Measurements from ENCODE around the gene SEC31A. TPM values are rescaled to one million over a fixed set of nuclear protein-coding genes. Genes with fewer than 3 reads are reported as not detected.

SEC31A gene
- total and polyA plus RNA-seq, 2 of the 4 experiments (the other 2 are of a cell fraction) = 278 to 366 TPM

DNA sequence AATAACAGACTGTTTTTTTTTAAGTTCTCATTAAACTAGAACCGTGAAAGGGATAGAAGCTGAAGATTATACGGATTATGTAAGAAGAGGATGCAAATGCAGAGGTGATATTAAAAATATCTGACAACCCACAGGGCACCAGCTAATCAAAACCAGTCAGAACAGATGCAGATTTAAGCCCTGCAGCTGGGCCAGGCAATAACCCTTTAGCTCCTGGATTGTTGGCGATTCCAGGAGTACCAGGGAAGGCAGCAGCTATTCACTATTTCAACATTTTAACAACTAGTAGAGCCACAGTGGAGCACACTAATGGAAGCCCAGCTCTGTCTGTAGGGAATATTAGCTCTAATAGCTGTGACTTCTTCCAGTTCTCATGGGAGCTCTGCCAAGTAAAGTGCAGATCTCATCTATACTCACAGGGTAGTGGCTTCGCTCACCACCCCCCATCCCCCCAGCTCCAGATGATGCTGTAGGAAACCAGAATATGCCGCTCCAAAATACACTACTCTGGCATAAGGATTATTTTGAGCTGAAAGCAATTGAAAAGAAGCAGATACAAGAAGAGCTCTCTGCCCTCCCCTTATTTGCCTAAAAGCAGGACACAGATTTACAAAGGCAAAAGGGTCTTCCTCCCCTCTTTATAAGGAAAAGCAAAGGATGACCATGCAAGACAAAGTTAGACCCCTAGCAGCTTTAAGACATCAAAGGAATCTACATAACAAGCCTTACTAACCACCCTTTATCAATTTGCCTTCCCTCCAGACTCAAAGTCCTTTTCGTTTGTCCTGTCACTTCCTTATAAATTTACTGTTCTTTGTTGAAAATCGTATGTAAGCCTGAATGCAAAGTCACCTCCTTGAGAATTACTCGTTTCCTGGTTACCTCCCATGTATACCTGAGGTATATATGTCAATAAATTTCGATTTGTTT lies 106.0 kb downstream of the SEC31A start:
- H3K23ac ChIP-seq (ENCODE audit: low read depth, low read length) = no peak overlapping the region
- no peak overlapping the region for H2BK120ac ChIP-seq (ENCODE audit: low read depth, low read length)
- H3K9me1 ChIP-seq (ENCODE audit: insufficient read depth, low read length) = peaks cover 8% of the 10 kb centered on the region
- in situ Hi-C loops (cut with MboI; ENCODE audit: low sequenced_read_pairs) (no loop called here), dilution Hi-C loops (cut with HindIII; ENCODE audit: low sequenced_read_pairs, unreplicated experiment) (no loop called here), intact Hi-C loops (cut with micrococcal nuclease) (no loop called here)
- 0 out of 3 replicates have a peak overlapping the region, but pooled peaks have one; percentile 16 for H2BK15ac ChIP-seq (ENCODE audit: low read depth, low read length)
- no peak overlapping the region for H2AK9ac ChIP-seq (replicated peaks; ENCODE audit: low read depth, low read length, poor library complexity)
- peak overlapping the region; percentile 62; the same call in 1 of the 2 replicates for H3K4me2 ChIP-seq (ENCODE audit: low read depth, low read length)
- H3K79me1 ChIP-seq (ENCODE audit: low read depth in 1 of 2, low read length in 2 of 2) = peaks cover 38 to 41% of the 10 kb centered on the region in 2 experiments
- no peak overlapping the region for H2BK20ac ChIP-seq (ENCODE audit: low read depth, low read length)
- H4K20me1 ChIP-seq (ENCODE audit: insufficient read depth, low read length) = peaks cover 12% of the 10 kb centered on the region
- ChIA-PET POLR2A (ENCODE audit: unreplicated experiment) (no interaction called here), CTCF (interaction anchor here (0.6 to 1.4 kb wide), 3 partner anchors 14 to 1390 kb away, joined by 3 to 4 read pairs (median 4); partner anchors contain the start of gene SCD5)
- H3K14ac ChIP-seq (replicated peaks; ENCODE audit: low read depth, low read length) = no peak overlapping the region; the same call in 1 of the 2 replicates
- H3K4me1 ChIP-seq (ENCODE audit: control insufficient read depth, insufficient read depth, low read length) = peaks cover 13% of the 10 kb centered on the region
- H3K9ac ChIP-seq (ENCODE audit: low read depth, low read length) = no peak overlapping the region
- no peak overlapping the region for H2AK5ac ChIP-seq (ENCODE audit: low read depth, low read length)
- no peak overlapping the region for H2AFZ ChIP-seq (replicated peaks; ENCODE audit: low read length, poor library complexity)
- no peak overlapping the region for H4K5ac ChIP-seq (ENCODE audit: low read depth, low read length)
- no peak overlapping the region for H3K27ac ChIP-seq (ENCODE audit: insufficient read depth, low read length)
- WGBS, 2 experiments (ENCODE audit: extremely low coverage in 2 of 2, insufficient read length in 1 of 2) = no CpG with 5 or more reads among the region's 9 CpGs
- no peaks in the 10 kb centered on the region for H3K27me3 ChIP-seq (ENCODE audit: control insufficient read depth, insufficient read depth, low read length)
- no peaks in the 10 kb centered on the region for H3K9me3 ChIP-seq (ENCODE audit: control insufficient read depth, insufficient read depth, low read length)
- H3K4ac ChIP-seq (ENCODE audit: low read depth, low read length) = no peak overlapping the region
- no peaks in the 10 kb centered on the region for H3K36me3 ChIP-seq (ENCODE audit: control insufficient read depth, insufficient read depth, low read length)
- H3K18ac ChIP-seq (ENCODE audit: low read depth, low read length) = peak overlapping the region; percentile 21; the same call in 1 of the 2 replicates
- no peak overlapping the region for H4K91ac ChIP-seq (ENCODE audit: insufficient read depth, low read depth, low read length)
- H4K8ac ChIP-seq (ENCODE audit: low read depth in 2 of 2, low read length in 2 of 2) = peak overlapping the region in 1 of 2 experiments; percentile 20; a peak in 1 of 4 replicates
- H3K4me3 ChIP-seq (ENCODE audit: insufficient read depth, low read depth, low read length) = no peak overlapping the region
- DNase-seq = peak; percentile 67
- H3K56ac ChIP-seq (ENCODE audit: extremely low read depth, insufficient read depth, low read length) = no peak overlapping the region
- ATAC-seq (ENCODE audit: low read depth) = peak; percentile 44
- no peak overlapping the region for H2BK5ac ChIP-seq (ENCODE audit: low read depth, low read length, poor library complexity, severe bottlenecking)
- no TSS peak for BruUV-seq (replicated peaks)
- TF ChIP-seq NFE2L2 (IDR thresholded peaks at IDR 0.05; ENCODE audit: low read depth, low read length) (no peak), FOS (IDR thresholded peaks at IDR 0.05; ENCODE audit: low read depth, low read length) (no peak), MXI1 (IDR thresholded peaks at IDR 0.05; ENCODE audit: borderline replicate concordance, low read depth, low read length) (no peak), RFX5 (IDR thresholded peaks at IDR 0.05; ENCODE audit: low read depth, low read length) (no peak), MAZ (IDR thresholded peaks at IDR 0.05; ENCODE audit: borderline replicate concordance, low read depth, low read length) (no peak), BHLHE40 (IDR thresholded peaks at IDR 0.05; ENCODE audit: low read depth, low read length) (no peak), CTCF (conservative IDR thresholded peaks at IDR 0.05; ENCODE audit: low read depth, low read length) (no peak), CHD1 (IDR thresholded peaks at IDR 0.05; ENCODE audit: low read depth, low read length) (no peak), RAD21 (IDR thresholded peaks at IDR 0.05; ENCODE audit: low read length) (no peak), ELK1 (IDR thresholded peaks at IDR 0.05; ENCODE audit: borderline replicate concordance, low read depth, low read length) (no peak), MAFK (IDR thresholded peaks at IDR 0.05; ENCODE audit: low read depth, low read length) (no peak), CEBPB (IDR thresholded peaks at IDR 0.05; ENCODE audit: low read depth, low read length) (no peak)
- TF ChIP-seq, protein P1, sequence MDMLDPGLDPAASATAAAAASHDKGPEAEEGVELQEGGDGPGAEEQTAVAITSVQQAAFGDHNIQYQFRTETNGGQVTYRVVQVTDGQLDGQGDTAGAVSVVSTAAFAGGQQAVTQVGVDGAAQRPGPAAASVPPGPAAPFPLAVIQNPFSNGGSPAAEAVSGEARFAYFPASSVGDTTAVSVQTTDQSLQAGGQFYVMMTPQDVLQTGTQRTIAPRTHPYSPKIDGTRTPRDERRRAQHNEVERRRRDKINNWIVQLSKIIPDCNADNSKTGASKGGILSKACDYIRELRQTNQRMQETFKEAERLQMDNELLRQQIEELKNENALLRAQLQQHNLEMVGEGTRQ (IDR thresholded peaks at IDR 0.05; ENCODE audit: low read depth, low read length) = no peak

Measured in IMR-90 (cell line).